HFFc6 (cell line): ENCODE measurements around the gene MOB2. TPM values are rescaled to one million over a fixed set of nuclear protein-coding genes. Genes with fewer than 3 reads are reported as not detected.

Experiments used
- DNase-seq: peaks from one replicate; pipeline ENCODE4 v3.0.0-alpha.2; 2018
- H3K27ac Mint-ChIP-seq: 2 replicates; pipeline ENCODE4 v1.8.0; 2020; ENCODE audit warnings: mild to moderate bottlenecking, mixed read lengths
- H3K27me3 Mint-ChIP-seq: 2 replicates; pipeline ENCODE4 v1.8.0; 2021; ENCODE audit warnings: mild to moderate bottlenecking, moderate library complexity, mixed read lengths; ENCODE audit not compliant: insufficient read depth
- H3K36me3 Mint-ChIP-seq: 2 replicates; pipeline ENCODE4 v1.8.0; 2021; ENCODE audit warnings: low read depth, mixed read lengths
- H3K4me1 Mint-ChIP-seq: 2 replicates; pipeline ENCODE4 v1.8.0; 2020; ENCODE audit warnings: low read depth, mixed read lengths
- H3K4me3 Mint-ChIP-seq: 2 replicates; pipeline ENCODE4 v1.8.0; 2020; ENCODE audit warnings: mild to moderate bottlenecking, moderate library complexity, mixed read lengths
- H3K9me3 Mint-ChIP-seq: 2 replicates; pipeline ENCODE4 v1.8.0; 2020; ENCODE audit warnings: mild to moderate bottlenecking, mixed read lengths
- CTCF ChIP-seq: fragments of 200-600 bp; sonication (generic); IDR thresholded peaks from 2 replicates; pipeline ENCODE4 v1.5.0; 2021; ENCODE audit warnings: antibody characterized with exemption, mild to moderate bottlenecking
- total RNA-seq, 6 experiments: library from RNA; stranded (reverse); fragmentation: NEBNext Ultra II Directional; extraction: Animal tissue kit (Norgen Biotek cat#: 25700); gene quantifications; 2 replicates in 1 of 6; 3 replicates in 5 of 6; pipeline ENCODE4 v1.2.3, GENCODE V29; 2021

MOB2 gene
- total RNA-seq, 6 experiments from 2014 or later = 19.6 to 27.4 (median 21.4) TPM

GRCh38 chr11:1422481-1422880 is 64.1 kb downstream of the MOB2 start:
- DNase-seq = no peak
- no peaks in the 10 kb centered on the region for H3K4me1 Mint-ChIP-seq
- peaks cover 11% of the 10 kb centered on the region for H3K36me3 Mint-ChIP-seq
- peaks cover 5% of the 10 kb centered on the region for H3K27me3 Mint-ChIP-seq
- no peak overlapping the region for H3K27ac Mint-ChIP-seq
- H3K4me3 Mint-ChIP-seq = no peak overlapping the region
- peaks cover 43% of the 10 kb centered on the region for H3K9me3 Mint-ChIP-seq
- no peak for TF ChIP-seq CTCF

- Mint-ChIP-seq H3K4me3 (no peak overlapping the region), H3K27ac (no peak overlapping the region), H3K9me3 (peaks cover 53% of the 10 kb centered on the region), H3K27me3 (peaks cover 5% of the 10 kb centered on the region), H3K4me1 (no peaks in the 10 kb centered on the region), H3K36me3 (peaks cover 11% of the 10 kb centered on the region)
- no peak for DNase-seq
- no peak for TF ChIP-seq CTCF
Observed at GRCh38 chr11:1421291-1421690, 65.3 kb downstream of the MOB2 start.

- no peak for TF ChIP-seq CTCF
- DNase-seq = no peak
- H3K27me3 Mint-ChIP-seq = peaks cover 7% of the 10 kb centered on the region
- no peaks in the 10 kb centered on the region for H3K4me1 Mint-ChIP-seq
- H3K9me3 Mint-ChIP-seq = peaks cover 59% of the 10 kb centered on the region
- no peak overlapping the region for H3K4me3 Mint-ChIP-seq
- peaks cover 11% of the 10 kb centered on the region for H3K36me3 Mint-ChIP-seq
- no peak overlapping the region for H3K27ac Mint-ChIP-seq
Observed at GRCh38 chr11:1419811-1420210, 66.8 kb downstream of the MOB2 start.

Other genes starting within 250 kb of the MOB2 start
- gene TOLLIP, start 177.1 kb downstream of the MOB2 start, total RNA-seq = 10 to 100 TPM; 41.4 to 53.6 (median 49.0) TPM
- under 1 TPM in 5 of 6 experiments, not detected in 1; 0.14 to 0.99 (median 0.47) TPM for gene BRSK2, start 96.8 kb downstream of the MOB2 start, total RNA-seq
- 1 to 10 TPM in 3 of 6 experiments, under 1 TPM in 3; 0.38 to 1.6 (median 0.81) TPM for gene DUSP8, start 85.5 kb upstream of the MOB2 start, total RNA-seq
- not detected for gene KRTAP5-1, start 98.5 kb upstream of the MOB2 start, total RNA-seq
- gene KRTAP5-2, start 111.5 kb upstream of the MOB2 start, total RNA-seq = not detected
- gene KRTAP5-3, start 121.7 kb upstream of the MOB2 start, total RNA-seq = not detected
- gene KRTAP5-4, start 135.4 kb upstream of the MOB2 start, total RNA-seq = not detected
- not detected for gene KRTAP5-5, start 143.0 kb upstream of the MOB2 start, total RNA-seq
- gene KRTAP5-6, start 210.4 kb upstream of the MOB2 start, total RNA-seq = not detected